HepG2 (cell line): ENCODE measurements around the gene ZNF700. TPM values are rescaled to one million over a fixed set of nuclear protein-coding genes. Genes with fewer than 3 reads are reported as not detected.
A peak's percentile ranks its signal among the peaks of the same experiment; 100 is the strongest.

Experiments
- CEBPB ChIP-seq: IDR thresholded peaks from 2 replicates; pipeline ENCODE4 v1.6.1; 2011; ENCODE audit warnings: low read depth, low read length, improper control_type of control experiment, borderline replicate concordance
- ELF1 ChIP-seq: sonication (generic); formaldehyde crosslinking; IDR thresholded peaks from 2 replicates; pipeline ENCODE4 v1.4.0; 2020; ENCODE audit warnings: missing genetic modification reagents
- ETV5 ChIP-seq: IDR thresholded peaks from 2 replicates; pipeline ENCODE4 v1.6.1; 2018; ENCODE audit warnings: missing biosample characterization, missing genetic modification reagents, inconsistent platforms, borderline replicate concordance
- ISX ChIP-seq: sonication (generic); formaldehyde crosslinking; conservative IDR thresholded peaks from 2 replicates; pipeline ENCODE4 v1.5.0; 2020; ENCODE audit warnings: missing genetic modification reagents
- MEIS2 ChIP-seq: sonication (generic); formaldehyde crosslinking; IDR thresholded peaks from 2 replicates; pipeline ENCODE4 v1.9.0; 2021; ENCODE audit warnings: mild to moderate bottlenecking, missing genetic modification reagents
- RERE ChIP-seq: IDR thresholded peaks from 2 replicates; pipeline ENCODE4 v1.6.1; 2016; ENCODE audit warnings: low read depth, missing genetic modification reagents, missing compliant biosample characterization
- RNF2 ChIP-seq: fragments of 450-650 bp; conservative IDR thresholded peaks from 2 replicates; pipeline ENCODE4 v1.6.1; 2016; ENCODE audit warnings: low read depth
- SOX13 ChIP-seq, 3 experiments: fragments of 450-650 bp in 1 of 3; sonication (generic) in 1 of 3; formaldehyde crosslinking in 1 of 3; IDR thresholded peaks in 2 of 3; conservative IDR thresholded peaks in 1 of 3; 2 replicates each; pipeline versions ENCODE4 v1.5.0 to v1.6.1; 2016 to 2020; ENCODE audit warnings: antibody characterized with exemption in 1 of 3, mild to moderate bottlenecking in 1 of 3, missing compliant biosample characterization in 1 of 3, missing genetic modification reagents in 1 of 3, moderate library complexity in 1 of 3
- ZFP37 ChIP-seq: sonication (generic); formaldehyde crosslinking; IDR thresholded peaks from 2 replicates; pipeline ENCODE4 v1.4.0; 2020; ENCODE audit warnings: missing genetic modification reagents, borderline replicate concordance
- ZNF318 ChIP-seq: sonication (generic); formaldehyde crosslinking; IDR thresholded peaks from 2 replicates; pipeline ENCODE4 v1.4.0; 2020; ENCODE audit warnings: mild to moderate bottlenecking, missing genetic modification reagents
- ZNF503 ChIP-seq: sonication (generic); formaldehyde crosslinking; IDR thresholded peaks from 2 replicates; pipeline ENCODE4 v1.4.0; 2020; ENCODE audit warnings: missing genetic modification reagents
- ZNF746 ChIP-seq: sonication (generic); formaldehyde crosslinking; IDR thresholded peaks from 2 replicates; pipeline ENCODE4 v1.8.0; 2022; ENCODE audit warnings: mild to moderate bottlenecking, missing genetic modification reagents
- polyA plus RNA-seq, 8 experiments: library from polyadenylated mRNA; depleted of rRNA in 3 of 8; stranded (reverse) in 7 of 8; unstranded in 1 of 8; fragments of >200 nt; fragmentation: Illumina TruSeq in 4 of 8; extraction: Trizol in 4 of 8; gene quantifications; 2 replicates each; pipeline versions ENCODE4 v1.2.1 to v1.2.3, GENCODE V29; 2011 to 2016; ENCODE audit warnings: low read depth in 4 of 8, missing spikeins in 1 of 8, mixed read lengths in 1 of 8; ENCODE audit not compliant: insufficient read depth in 1 of 8
- total RNA-seq, 5 experiments: library from RNA; depleted of rRNA; stranded (reverse); fragments of >200 nt; fragmentation: Illumina TruSeq; extraction: Trizol; gene quantifications; 2 replicates each; pipeline ENCODE4 v1.2.3, GENCODE V29; 2016; ENCODE audit warnings: low read depth in 1 of 5

ZNF700 gene
- total and polyA plus RNA-seq, 2 of the 13 experiments (the other 11 are each of a cell fraction or from before 2014, with no cell fraction given) = 6.0 to 12.8 TPM

- TF ChIP-seq CEBPB (0 out of 2 replicates have a peak, but pooled peaks have one; percentile 2), SOX13 (IDR thresholded peaks at IDR 0.05) (peak; percentile 56; the same call in 1 of the 2 replicates), SOX13 (CRISPR knock-in tag; conservative IDR thresholded peaks at IDR 0.05 in 1 of 2, IDR thresholded peaks at IDR 0.05 in 1 of 2) (peak in 1 of 2 experiments; percentile 37; a peak in 1 of 4 replicates), ETV5 (CRISPR knock-in tag) (peak; percentile 78; the same call in 1 of the 2 replicates), ELF1 (CRISPR knock-in tag) (peak; percentile 81), RNF2 (no peak), ISX (0 out of 2 replicates have a peak, but pooled peaks have one; percentile 52), ZNF503 (CRISPR knock-in tag) (peak; percentile 14; the same call in 1 of the 2 replicates), ZFP37 (CRISPR knock-in tag) (no peak), ZNF746 (peak; percentile 85), ZNF318 (CRISPR knock-in tag) (no peak), MEIS2 (no peak; the same call in 1 of the 2 replicates), RERE (no peak)
These were observed at the start of gene ZNF700 (continued) for GRCh38 chr19:11924886-11925650.
